GM06990 (cell line): Measurements from ENCODE around the gene WDHD1.
"Not testable (repeated sequence)": the region's sequence is repeated elsewhere in the genome, so short reads cannot be mapped to it uniquely, and the experiment has no call there.

Source experiments
- DNase-seq: peaks from one replicate; pipeline ENCODE4 v3.0.0-alpha.2; 2011; ENCODE audit not compliant: insufficient read length; ENCODE audit errors: extremely low read depth
- H3K27me3 ChIP-seq: replicated peaks from 2 replicates; pipeline ENCODE4 v1.6.0; 2011; ENCODE audit warnings: low read length; ENCODE audit not compliant: control insufficient read depth, insufficient read depth
- H3K36me3 ChIP-seq: 2 replicates; pipeline ENCODE4 v1.5.1; 2011; ENCODE audit warnings: low read length; ENCODE audit not compliant: control insufficient read depth, insufficient read depth
- H3K4me3 ChIP-seq: replicated peaks from 2 replicates; pipeline ENCODE4 v1.5.1; 2011; ENCODE audit warnings: low read depth, mild to moderate bottlenecking, control low read depth, low read length
- TF ChIP-seq, protein P1 (sequence below): IDR thresholded peaks from 2 replicates; pipeline ENCODE4 v1.5.1; 2011; ENCODE audit warnings: low read length, control low read depth, mild to moderate bottlenecking, inconsistent platforms; ENCODE audit not compliant: insufficient read depth, poor library complexity, severe bottlenecking

The WDHD1 gene

DNA sequence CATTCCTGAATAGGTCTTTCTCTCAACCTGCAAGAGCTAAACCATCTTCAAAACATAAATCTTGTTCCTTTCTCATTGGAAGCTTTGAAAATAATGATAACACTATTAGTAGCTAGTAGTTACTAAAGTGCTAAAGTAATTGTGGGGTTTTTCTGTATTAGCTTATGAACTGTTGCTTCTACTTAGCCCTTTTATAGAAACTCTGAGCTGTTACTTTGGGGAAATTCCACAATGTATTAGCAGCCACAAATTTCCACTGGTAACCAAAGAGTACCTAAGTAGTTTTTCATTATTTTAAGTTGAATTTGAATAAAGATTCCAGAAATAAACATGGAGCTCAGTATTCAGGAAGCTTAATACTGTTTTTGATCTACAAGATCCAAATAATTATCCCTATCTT, 18.2 kb upstream of the WDHD1 start:
- H3K27me3 ChIP-seq: no peaks in the 10 kb centered on the region
- H3K36me3 ChIP-seq: peaks cover 7% of the 10 kb centered on the region
- DNase-seq: no peak
- H3K4me3 ChIP-seq: no peak overlapping the region
- TF ChIP-seq, protein P1, sequence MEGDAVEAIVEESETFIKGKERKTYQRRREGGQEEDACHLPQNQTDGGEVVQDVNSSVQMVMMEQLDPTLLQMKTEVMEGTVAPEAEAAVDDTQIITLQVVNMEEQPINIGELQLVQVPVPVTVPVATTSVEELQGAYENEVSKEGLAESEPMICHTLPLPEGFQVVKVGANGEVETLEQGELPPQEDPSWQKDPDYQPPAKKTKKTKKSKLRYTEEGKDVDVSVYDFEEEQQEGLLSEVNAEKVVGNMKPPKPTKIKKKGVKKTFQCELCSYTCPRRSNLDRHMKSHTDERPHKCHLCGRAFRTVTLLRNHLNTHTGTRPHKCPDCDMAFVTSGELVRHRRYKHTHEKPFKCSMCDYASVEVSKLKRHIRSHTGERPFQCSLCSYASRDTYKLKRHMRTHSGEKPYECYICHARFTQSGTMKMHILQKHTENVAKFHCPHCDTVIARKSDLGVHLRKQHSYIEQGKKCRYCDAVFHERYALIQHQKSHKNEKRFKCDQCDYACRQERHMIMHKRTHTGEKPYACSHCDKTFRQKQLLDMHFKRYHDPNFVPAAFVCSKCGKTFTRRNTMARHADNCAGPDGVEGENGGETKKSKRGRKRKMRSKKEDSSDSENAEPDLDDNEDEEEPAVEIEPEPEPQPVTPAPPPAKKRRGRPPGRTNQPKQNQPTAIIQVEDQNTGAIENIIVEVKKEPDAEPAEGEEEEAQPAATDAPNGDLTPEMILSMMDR: no peak

DNA sequence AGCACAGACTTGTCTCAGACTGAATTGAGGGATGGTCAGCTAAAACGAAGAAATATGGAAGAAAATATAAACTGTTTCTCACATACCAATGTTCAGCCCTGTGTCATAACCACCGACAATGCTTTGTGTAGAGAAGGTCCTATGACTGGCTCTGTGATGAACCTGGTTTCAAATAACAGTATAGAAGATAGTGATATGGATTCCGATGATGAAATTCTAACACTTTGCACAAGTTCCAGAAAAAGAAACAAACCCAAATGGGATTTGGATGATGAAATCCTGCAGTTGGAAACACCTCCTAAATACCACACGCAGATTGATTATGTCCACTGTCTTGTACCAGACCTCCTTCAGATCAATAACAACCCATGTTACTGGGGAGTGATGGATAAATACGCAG, 16.6 kb upstream of the WDHD1 start:
- Histone ChIP-seq H3K4me3 (no peak overlapping the region), H3K36me3 (peaks cover 9% of the 10 kb centered on the region), H3K27me3 (no peaks in the 10 kb centered on the region)
- DNase-seq: no peak
- TF ChIP-seq, protein P1: no peak

DNA sequence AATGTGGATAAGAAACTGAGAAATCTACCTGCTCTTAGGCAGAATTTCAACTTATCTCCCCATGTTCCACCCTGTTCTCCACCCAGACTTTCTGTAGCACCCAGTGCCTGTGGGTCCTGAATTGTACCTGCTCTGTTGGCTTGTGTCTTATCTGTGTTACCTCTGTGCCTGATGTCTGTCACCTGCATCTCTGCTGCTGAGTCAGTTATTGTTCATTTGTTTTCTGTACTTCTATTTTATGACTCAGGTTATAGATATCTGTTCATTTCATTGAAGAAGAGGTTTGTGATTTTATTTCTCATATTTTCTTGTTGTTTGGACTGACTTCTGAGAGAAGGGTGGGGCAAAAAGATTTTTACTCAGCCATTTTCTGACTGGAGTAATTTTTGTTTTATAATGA, 11.8 kb upstream of the WDHD1 start:
- Histone ChIP-seq H3K4me3 (no peak overlapping the region), H3K27me3 (no peaks in the 10 kb centered on the region), H3K36me3 (peaks cover 6% of the 10 kb centered on the region)
- TF ChIP-seq, protein P1: no peak
- DNase-seq: no peak

DNA sequence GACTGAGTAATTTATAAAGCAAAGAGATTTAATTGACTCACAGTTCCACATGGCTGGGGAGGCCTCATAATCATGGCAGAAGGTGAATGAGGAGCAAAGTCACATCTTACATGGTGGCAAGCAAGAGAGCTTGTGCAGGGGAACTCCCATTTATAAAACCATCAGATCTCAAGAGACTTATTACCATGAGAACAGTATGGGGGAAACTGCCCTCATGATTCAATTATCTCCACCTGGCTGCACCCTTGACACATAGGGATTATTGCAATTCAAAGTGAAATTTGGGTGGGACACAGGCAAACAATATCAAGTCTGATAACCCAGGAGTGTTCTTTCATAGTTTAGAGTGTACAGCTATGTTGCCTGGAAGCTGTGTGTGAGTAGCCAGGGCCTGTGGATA, 11.1 kb upstream of the WDHD1 start:
- H3K36me3 ChIP-seq, H3K4me3 ChIP-seq, DNase-seq, H3K27me3 ChIP-seq: not testable (repeated sequence)

DNA sequence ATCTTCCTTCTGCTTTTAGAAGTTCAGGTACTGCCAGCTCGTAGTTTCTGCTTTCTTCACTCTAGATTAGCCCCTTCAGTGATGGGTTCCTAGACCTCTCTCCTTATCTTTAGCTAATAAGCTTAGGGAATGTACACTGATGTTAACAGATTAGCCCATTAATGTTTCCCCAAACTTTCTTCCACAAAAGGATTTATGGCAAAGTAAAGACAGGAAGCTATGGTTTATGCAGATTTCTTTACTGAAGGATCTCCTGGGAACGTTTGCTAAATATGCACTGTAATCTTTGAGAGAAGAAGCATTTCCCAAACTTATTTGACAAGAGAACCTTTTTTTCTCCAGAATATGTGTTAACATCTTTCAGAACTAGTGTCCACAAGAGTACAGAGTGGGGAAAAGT, 4.3 kb upstream of the WDHD1 start:
- DNase-seq: no peak
- TF ChIP-seq, protein P1: no peak
- no peaks in the 10 kb centered on the region for H3K27me3 ChIP-seq
- no peaks in the 10 kb centered on the region for H3K36me3 ChIP-seq
- H3K4me3 ChIP-seq: no peak overlapping the region

DNA sequence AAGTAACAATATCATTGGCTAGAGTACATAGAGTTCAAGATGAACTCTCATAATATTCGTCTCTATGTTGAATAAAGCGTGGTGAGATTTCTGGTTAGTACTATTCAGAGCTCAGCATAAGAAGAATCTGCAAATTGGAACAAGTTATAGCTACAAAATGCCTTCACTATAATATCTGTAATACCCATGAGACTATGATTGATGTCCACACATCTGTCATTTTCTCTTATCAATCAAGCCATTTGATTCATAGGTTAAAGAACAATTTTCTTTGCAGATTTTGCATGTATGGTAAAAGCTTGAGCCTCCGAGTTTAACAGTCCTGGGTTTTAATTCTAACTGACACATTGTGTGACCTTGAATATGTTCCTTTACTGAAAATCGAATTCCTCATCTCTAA, 1.6 kb upstream of the WDHD1 start:
- no peaks in the 10 kb centered on the region for H3K27me3 ChIP-seq
- H3K4me3 ChIP-seq: peak overlapping the region; percentile 100
- TF ChIP-seq, protein P1: no peak
- no peaks in the 10 kb centered on the region; the same call in 1 of the 2 replicates for H3K36me3 ChIP-seq
- no peak for DNase-seq
